GM18508 (cell line): ENCODE data around the gene MRPS22.

Experiments used
- ATAC-seq: cut with Tn5 transposase; IDR thresholded peaks from one replicate; pipeline ENCODE4 v1.9.1; 2021; ENCODE audit warnings: moderate number of reproducible peaks; ENCODE audit not compliant: insufficient read depth, unreplicated experiment

MRPS22 gene

GRCh38 chr3:139343895-139344856 is at the start of gene MRPS22:
Gene MRPS22 (plus strand): TSS chr3:139344020. CDS start chr3:139344027, 7 bp downstream.
- ATAC-seq: peak; percentile 96

GRCh38 chr3:139295040-139295439 is 48.8 kb upstream of the MRPS22 start:
- no peak for ATAC-seq

- ATAC-seq: no peak
These were observed 47.6 kb upstream of the MRPS22 start for GRCh38 chr3:139296141-139296718.

- ATAC-seq: no peak
These were observed 46.1 kb upstream of the MRPS22 start for GRCh38 chr3:139297588-139298311.

- ATAC-seq: no peak
These were observed 44.3 kb upstream of the MRPS22 start for GRCh38 chr3:139299261-139300132.

- ATAC-seq: no peak
These were observed 43.4 kb upstream of the MRPS22 start for GRCh38 chr3:139300416-139300815.

GRCh38 chr3:139301183-139301582 is 42.6 kb upstream of the MRPS22 start:
- no peak for ATAC-seq

GRCh38 chr3:139301654-139302053 is 42.2 kb upstream of the MRPS22 start:
- ATAC-seq: no peak

GRCh38 chr3:139302084-139302800 is 41.6 kb upstream of the MRPS22 start:
- no peak for ATAC-seq

- no peak for ATAC-seq
These were observed 41.1 kb upstream of the MRPS22 start for GRCh38 chr3:139302801-139303113.

GRCh38 chr3:139303216-139303615 is 40.6 kb upstream of the MRPS22 start:
- no peak for ATAC-seq

GRCh38 chr3:139304383-139304782 is 39.4 kb upstream of the MRPS22 start:
- no peak for ATAC-seq

- no peak for ATAC-seq
These were observed 37.7 kb upstream of the MRPS22 start for GRCh38 chr3:139306078-139306477.

GRCh38 chr3:139307072-139307491 is 36.7 kb upstream of the MRPS22 start:
- no peak for ATAC-seq

- no peak for ATAC-seq
These were observed 35.9 kb upstream of the MRPS22 start for GRCh38 chr3:139307601-139308555.

GRCh38 chr3:139308560-139308959 is 35.3 kb upstream of the MRPS22 start:
- ATAC-seq: no peak

- no peak for ATAC-seq
These were observed 34.7 kb upstream of the MRPS22 start for GRCh38 chr3:139309061-139309591.

GRCh38 chr3:139309880-139310279 is 33.9 kb upstream of the MRPS22 start:
- no peak for ATAC-seq
